GM12878 (cell line): Measurements from ENCODE around the gene KBTBD13. TPM values are rescaled to one million over a fixed set of nuclear protein-coding genes. Genes with fewer than 3 reads are reported as not detected.

ENCODE experiments used
- ATAC-seq: fragments of 200-7000 bp; cut with Tn5 transposase; 3 replicates; pipeline ENCODE4 v1.9.1; 2020; ENCODE audit warnings: mild to moderate bottlenecking, moderate library complexity
- BruUV-seq: library from RNA; stranded (reverse); fragments of 400-500 nt; replicated peaks from 2 replicates; lab custom pipeline; 2021; lab: Mats Ljungman, UMichigan
- CTCF ChIA-PET: fragments of 300-600 bp; sonication (Branson Sonifier 250); formaldehyde crosslinking; extraction: SDS; loops from one replicate; lab custom pipeline; 2021; ENCODE audit warnings: inconsistent platforms; lab: Yijun Ruan, JAX
- POLR2A ChIA-PET: fragments of 350-600 bp; formaldehyde crosslinking; extraction: SDS; loops from one replicate; lab custom pipeline; 2021; ENCODE audit warnings: inconsistent platforms; lab: Charles Lee
- RAD21 ChIA-PET: fragments of 300-600 bp; sonication (Branson Sonifier 250); formaldehyde crosslinking; loops from one replicate; lab custom pipeline; 2023; ENCODE audit warnings: antibody characterized with exemption; ENCODE audit not compliant: unreplicated experiment; lab: Charles Lee
- SMC1A ChIA-PET: fragments of 300-600 bp; sonication (Branson Sonifier 250); formaldehyde crosslinking; loops from one replicate; lab custom pipeline; 2023; ENCODE audit not compliant: unreplicated experiment, uncharacterized antibody; lab: Charles Lee
- DNase-seq: peaks from one replicate; pipeline ENCODE4 v3.0.0-alpha.2; 2011; ENCODE audit warnings: low read depth, low spot score
- FAIRE-seq: peaks from 3 replicates; lab custom pipeline; 2011; peaks lifted over from hg19 to GRCh38; lab: Jason Lieb, UNC
- H2AFZ ChIP-seq: 2 replicates; pipeline ENCODE4 v1.6.0; 2011; ENCODE audit warnings: low read depth, low read length, control low read depth; ENCODE audit not compliant: control insufficient read depth
- H3K27ac ChIP-seq: 2 replicates; pipeline ENCODE4 v1.5.1; 2011; ENCODE audit warnings: control low read depth; ENCODE audit not compliant: control insufficient read depth, insufficient read depth
- H3K27me3 ChIP-seq, 2 experiments: replicated peaks in 1 of 2; 2 replicates each; pipeline versions ENCODE4 v1.6.0 to v1.6.1; 2011; ENCODE audit warnings: low read length in 1 of 2; ENCODE audit not compliant: control insufficient read depth in 2 of 2, insufficient read depth in 2 of 2
- H3K36me3 ChIP-seq, 2 experiments: 2 replicates each; pipeline ENCODE4 v1.5.1; 2011; ENCODE audit warnings: low read length in 1 of 2; ENCODE audit not compliant: control insufficient read depth in 2 of 2, insufficient read depth in 2 of 2
- H3K4me1 ChIP-seq: 2 replicates; pipeline ENCODE4 v1.6.1; 2011; ENCODE audit warnings: mild to moderate bottlenecking, low read length, moderate library complexity, mixed read lengths; ENCODE audit not compliant: control insufficient read depth, insufficient read depth
- H3K4me2 ChIP-seq: 2 replicates; pipeline ENCODE4 v1.6.0; 2011; ENCODE audit warnings: control low read depth; ENCODE audit not compliant: control insufficient read depth, insufficient read depth
- H3K4me3 ChIP-seq: fragments of 200-600 bp; sonication (generic); 2 replicates; pipeline ENCODE4 v1.5.1; 2016
- H3K79me2 ChIP-seq: 2 replicates; pipeline ENCODE4 v1.6.0; 2011; ENCODE audit warnings: low read length; ENCODE audit not compliant: control insufficient read depth, insufficient read depth
- H3K9ac ChIP-seq: 2 replicates; pipeline ENCODE4 v1.8.0; 2011; ENCODE audit warnings: low read length, control low read depth, mixed read lengths; ENCODE audit not compliant: control insufficient read depth, insufficient read depth
- H3K9me3 ChIP-seq: replicated peaks from 3 replicates; pipeline ENCODE4 v1.5.1; 2011; ENCODE audit warnings: mild to moderate bottlenecking, low read length; ENCODE audit not compliant: control insufficient read depth, insufficient read depth
- H4K20me1 ChIP-seq: 2 replicates; pipeline ENCODE4 v1.6.0; 2011; ENCODE audit not compliant: control insufficient read depth, insufficient read depth
- CHD1 ChIP-seq: IDR thresholded peaks from 2 replicates; pipeline ENCODE4 v1.6.1; 2012; ENCODE audit warnings: low read depth, low read length, improper control_type of control experiment
- EGR1 ChIP-seq, 2 experiments: IDR thresholded peaks; 1 replicate in 1 of 2; 2 replicates in 1 of 2; pipeline ENCODE4 v1.6.1; 2011 to 2012; ENCODE audit warnings: low read depth in 2 of 2, low read length in 2 of 2, borderline replicate concordance in 1 of 2, mild to moderate bottlenecking in 1 of 2, moderate library complexity in 1 of 2
- HCFC1 ChIP-seq: fragments of 150-350 bp; IDR thresholded peaks from 2 replicates; pipeline ENCODE4 v1.6.1; 2014; ENCODE audit warnings: low read length
- IKZF1 ChIP-seq: fragments of 450-650 bp; conservative IDR thresholded peaks from 2 replicates; pipeline ENCODE4 v1.6.1; 2017; ENCODE audit warnings: antibody characterized with exemption, mild to moderate bottlenecking
- MXI1 ChIP-seq: fragments of 150-350 bp; IDR thresholded peaks from 2 replicates; pipeline ENCODE4 v1.6.1; 2011; ENCODE audit warnings: low read depth, mild to moderate bottlenecking, inconsistent platforms, low read length, improper control_type of control experiment
- MYB ChIP-seq: fragments of 150-350 bp; IDR thresholded peaks from 2 replicates; pipeline ENCODE4 v1.6.1; 2014; ENCODE audit warnings: mild to moderate bottlenecking, low read depth, low read length, borderline replicate concordance
- NFYA ChIP-seq: IDR thresholded peaks from 2 replicates; pipeline ENCODE4 v1.6.1; 2011; ENCODE audit warnings: low read depth, mild to moderate bottlenecking, low read length, improper control_type of control experiment, borderline replicate concordance
- PML ChIP-seq: IDR thresholded peaks from 2 replicates; pipeline ENCODE4 v1.6.1; 2012; ENCODE audit warnings: low read length, inconsistent platforms
- SIN3A ChIP-seq: IDR thresholded peaks from 2 replicates; pipeline ENCODE4 v1.6.1; 2012; ENCODE audit warnings: low read depth, low read length, improper control_type of control experiment
- SREBF1 ChIP-seq: IDR thresholded peaks from 2 replicates; pipeline ENCODE4 v1.6.1; 2012; ENCODE audit warnings: mild to moderate bottlenecking, low read length
- WRNIP1 ChIP-seq: IDR thresholded peaks from 2 replicates; pipeline ENCODE4 v1.6.1; 2011; ENCODE audit warnings: low read depth, low read length, improper control_type of control experiment, borderline replicate concordance
- YBX1 ChIP-seq: fragments of 450-650 bp; IDR thresholded peaks from 2 replicates; pipeline ENCODE4 v1.6.1; 2016; ENCODE audit warnings: antibody characterized with exemption
- ZNF274 ChIP-seq: IDR thresholded peaks from one replicate; pipeline ENCODE4 v1.8.0; 2011; ENCODE audit not compliant: insufficient read length, insufficient read depth
- ZZZ3 ChIP-seq: IDR thresholded peaks from 2 replicates; pipeline ENCODE4 v1.6.1; 2011; ENCODE audit warnings: low read depth; ENCODE audit not compliant: control insufficient read depth, insufficient read length
- WGBS: methylation state at CpG from one replicate; pipeline ENCODE4 v1.1.6; 2016; ENCODE audit warnings: low lambda C conversion rate; ENCODE audit not compliant: insufficient replicate concordance, insufficient coverage; ENCODE audit errors: missing lambda C conversion rate; 5-methylcytosine and 5-hydroxymethylcytosine counted together
- in situ Hi-C: fragments of 300-500 bp; cut with MboI; formaldehyde crosslinking; loops from 9 replicates; pipeline ENCODE4 v1.14.3; 2018; ENCODE audit warnings: mixed read lengths
- intact Hi-C: fragments of 100-400 bp; cut with micrococcal nuclease; formaldehyde crosslinking; loops from one replicate; pipeline ENCODE4 v1.14.2; 2022; ENCODE audit not compliant: unreplicated experiment
- polyA plus RNA-seq, 11 experiments: library from polyadenylated mRNA; depleted of rRNA in 4 of 11; unstranded in 6 of 11; stranded (reverse) in 5 of 11; fragments of >200 nt; fragmentation: Nextera tagmentation in 4 of 11; fragmentation: Illumina TruSeq in 1 of 11; extraction: Ambion mirVana in 4 of 11; extraction: Trizol in 1 of 11; gene quantifications; 1 replicate in 1 of 11; 2 replicates in 10 of 11; pipeline versions ENCODE4 v1.2.1 to v1.2.3, GENCODE V29; 2011 to 2016; ENCODE audit warnings: inconsistent platforms in 2 of 11, missing spikeins in 2 of 11, low read depth in 1 of 11
- total RNA-seq, 4 experiments: library from RNA; depleted of rRNA in 3 of 4; stranded (reverse); fragments of >200 nt in 3 of 4; fragmentation: Illumina TruSeq in 1 of 4; extraction: Trizol in 1 of 4; gene quantifications; 2 replicates each; pipeline versions ENCODE4 v1.2.1 to v1.2.3, GENCODE V29; 2013 to 2021
- TF ChIP-seq, protein P1 (sequence below): fragments of 450-650 bp; IDR thresholded peaks from 2 replicates; pipeline ENCODE4 v1.6.1; 2017; ENCODE audit warnings: mild to moderate bottlenecking, moderate library complexity
- TF ChIP-seq, protein P2 (sequence below): fragments of 450-650 bp; IDR thresholded peaks from 2 replicates; pipeline ENCODE4 v1.6.1; 2014; ENCODE audit warnings: mild to moderate bottlenecking

KBTBD13 gene
- total and polyA plus RNA-seq, 10 of the 15 experiments (the other 5 are each of a cell fraction or from before 2014, with no cell fraction given) = 0.06 TPM; not detected in 9

DNA sequence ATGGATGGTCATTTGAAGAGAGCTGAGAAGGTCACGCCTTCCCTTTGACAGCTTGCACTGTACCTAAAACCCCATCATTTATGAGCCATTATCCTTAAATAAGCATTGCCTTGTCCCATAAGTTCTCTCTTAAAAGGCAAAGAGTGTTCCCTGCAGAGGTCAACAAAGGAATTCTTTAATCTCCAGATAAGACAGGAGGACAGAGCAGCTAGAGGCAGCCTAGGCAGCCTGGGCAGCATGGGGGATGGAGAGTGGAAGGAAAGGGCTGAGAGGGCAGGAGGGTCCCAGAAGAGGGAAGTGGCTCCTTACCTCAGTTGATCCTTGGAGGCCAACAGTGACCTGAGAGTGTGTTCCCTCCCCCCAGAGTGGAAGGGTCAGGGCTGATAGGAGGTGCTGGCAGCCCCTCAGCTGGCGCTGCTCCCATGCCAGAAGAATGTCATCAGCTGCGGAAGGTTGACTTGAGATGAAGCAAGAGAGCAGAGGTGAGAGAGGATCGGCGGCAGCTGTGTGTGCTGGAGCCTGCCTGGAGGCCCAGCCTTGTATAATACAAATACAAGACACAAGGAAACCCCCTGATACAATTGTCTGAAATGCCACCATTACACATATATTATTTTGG is 12.8 kb downstream of the KBTBD13 start:
- Histone ChIP-seq H3K36me3 (no peaks in the 10 kb centered on the region), H3K27me3 (no peaks in the 10 kb centered on the region), H2AFZ (no peak overlapping the region), H3K4me1 (no peaks in the 10 kb centered on the region), H3K4me3 (no peak overlapping the region), H4K20me1 (no peaks in the 10 kb centered on the region), H3K27ac (no peak overlapping the region), H3K9me3 (no peaks in the 10 kb centered on the region)
- intact Hi-C loops = loop anchor here (10.0 kb wide), 1 partner anchor 355 kb away; no protein-coding TSS in a partner anchor
- ATAC-seq (no peak), FAIRE-seq (no peak)
- ChIA-PET RAD21 (interaction anchor here (0.6 kb wide), 1 partner anchor 37 kb away, joined by 3 read pairs; no protein-coding TSS in a partner anchor), SMC1A (no interaction called here), CTCF (interaction anchor here (0.6 kb wide), 1 partner anchor 254 kb away, joined by 3 read pairs; no protein-coding TSS in a partner anchor)
- no peak for TF ChIP-seq EGR1 (IDR thresholded peaks at IDR 0.05; ENCODE audit: borderline replicate concordance in 1 of 2, low read depth in 2 of 2, low read length in 2 of 2)
- TF ChIP-seq, protein P1, sequence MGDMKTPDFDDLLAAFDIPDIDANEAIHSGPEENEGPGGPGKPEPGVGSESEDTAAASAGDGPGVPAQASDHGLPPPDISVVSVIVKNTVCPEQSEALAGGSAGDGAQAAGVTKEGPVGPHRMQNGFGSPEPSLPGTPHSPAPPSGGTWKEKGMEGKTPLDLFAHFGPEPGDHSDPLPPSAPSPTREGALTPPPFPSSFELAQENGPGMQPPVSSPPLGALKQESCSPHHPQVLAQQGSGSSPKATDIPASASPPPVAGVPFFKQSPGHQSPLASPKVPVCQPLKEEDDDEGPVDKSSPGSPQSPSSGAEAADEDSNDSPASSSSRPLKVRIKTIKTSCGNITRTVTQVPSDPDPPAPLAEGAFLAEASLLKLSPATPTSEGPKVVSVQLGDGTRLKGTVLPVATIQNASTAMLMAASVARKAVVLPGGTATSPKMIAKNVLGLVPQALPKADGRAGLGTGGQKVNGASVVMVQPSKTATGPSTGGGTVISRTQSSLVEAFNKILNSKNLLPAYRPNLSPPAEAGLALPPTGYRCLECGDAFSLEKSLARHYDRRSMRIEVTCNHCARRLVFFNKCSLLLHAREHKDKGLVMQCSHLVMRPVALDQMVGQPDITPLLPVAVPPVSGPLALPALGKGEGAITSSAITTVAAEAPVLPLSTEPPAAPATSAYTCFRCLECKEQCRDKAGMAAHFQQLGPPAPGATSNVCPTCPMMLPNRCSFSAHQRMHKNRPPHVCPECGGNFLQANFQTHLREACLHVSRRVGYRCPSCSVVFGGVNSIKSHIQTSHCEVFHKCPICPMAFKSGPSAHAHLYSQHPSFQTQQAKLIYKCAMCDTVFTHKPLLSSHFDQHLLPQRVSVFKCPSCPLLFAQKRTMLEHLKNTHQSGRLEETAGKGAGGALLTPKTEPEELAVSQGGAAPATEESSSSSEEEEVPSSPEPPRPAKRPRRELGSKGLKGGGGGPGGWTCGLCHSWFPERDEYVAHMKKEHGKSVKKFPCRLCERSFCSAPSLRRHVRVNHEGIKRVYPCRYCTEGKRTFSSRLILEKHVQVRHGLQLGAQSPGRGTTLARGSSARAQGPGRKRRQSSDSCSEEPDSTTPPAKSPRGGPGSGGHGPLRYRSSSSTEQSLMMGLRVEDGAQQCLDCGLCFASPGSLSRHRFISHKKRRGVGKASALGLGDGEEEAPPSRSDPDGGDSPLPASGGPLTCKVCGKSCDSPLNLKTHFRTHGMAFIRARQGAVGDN = no peak
- TF ChIP-seq, protein P2, sequence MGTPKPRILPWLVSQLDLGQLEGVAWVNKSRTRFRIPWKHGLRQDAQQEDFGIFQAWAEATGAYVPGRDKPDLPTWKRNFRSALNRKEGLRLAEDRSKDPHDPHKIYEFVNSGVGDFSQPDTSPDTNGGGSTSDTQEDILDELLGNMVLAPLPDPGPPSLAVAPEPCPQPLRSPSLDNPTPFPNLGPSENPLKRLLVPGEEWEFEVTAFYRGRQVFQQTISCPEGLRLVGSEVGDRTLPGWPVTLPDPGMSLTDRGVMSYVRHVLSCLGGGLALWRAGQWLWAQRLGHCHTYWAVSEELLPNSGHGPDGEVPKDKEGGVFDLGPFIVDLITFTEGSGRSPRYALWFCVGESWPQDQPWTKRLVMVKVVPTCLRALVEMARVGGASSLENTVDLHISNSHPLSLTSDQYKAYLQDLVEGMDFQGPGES = no peak
- no peak for TF ChIP-seq NFYA
- TF ChIP-seq ZZZ3 = no peak
- no peak for TF ChIP-seq CHD1
- TF ChIP-seq PML = no peak
- TF ChIP-seq WRNIP1 = no peak
- no peak for TF ChIP-seq MXI1
- no peak for TF ChIP-seq SREBF1
- TF ChIP-seq ZNF274 = no peak
- TF ChIP-seq MYB = no peak
- TF ChIP-seq HCFC1 = no peak
- no peak for TF ChIP-seq IKZF1
- no peak for TF ChIP-seq YBX1
- TF ChIP-seq SIN3A = no peak
- TF ChIP-seq, all 136 proteins: peak for 0
- POLR2A ChIA-PET = no interaction called here
- H3K9ac ChIP-seq = no peak overlapping the region
- no TSS peak for BruUV-seq
- no peak overlapping the region for H3K4me2 ChIP-seq
- in situ Hi-C loops = no loop called here
- H3K79me2 ChIP-seq = no peaks in the 10 kb centered on the region
- DNase-seq = no peak
- 93% methylated on average over 5 of the region's 5 CpGs for WGBS
